Stromal cell of bone marrow (primary cell): Measurements from ENCODE around the gene UBXN11.
"Not testable (repeated sequence)": the region's sequence is repeated elsewhere in the genome, so short reads cannot be mapped to it uniquely, and the experiment has no call there.

Source experiments
- DNase-seq: peaks from one replicate; pipeline ENCODE4 v3.0.0-alpha.2; 2012; ENCODE audit warnings: low read depth

Gene UBXN11

DNA sequence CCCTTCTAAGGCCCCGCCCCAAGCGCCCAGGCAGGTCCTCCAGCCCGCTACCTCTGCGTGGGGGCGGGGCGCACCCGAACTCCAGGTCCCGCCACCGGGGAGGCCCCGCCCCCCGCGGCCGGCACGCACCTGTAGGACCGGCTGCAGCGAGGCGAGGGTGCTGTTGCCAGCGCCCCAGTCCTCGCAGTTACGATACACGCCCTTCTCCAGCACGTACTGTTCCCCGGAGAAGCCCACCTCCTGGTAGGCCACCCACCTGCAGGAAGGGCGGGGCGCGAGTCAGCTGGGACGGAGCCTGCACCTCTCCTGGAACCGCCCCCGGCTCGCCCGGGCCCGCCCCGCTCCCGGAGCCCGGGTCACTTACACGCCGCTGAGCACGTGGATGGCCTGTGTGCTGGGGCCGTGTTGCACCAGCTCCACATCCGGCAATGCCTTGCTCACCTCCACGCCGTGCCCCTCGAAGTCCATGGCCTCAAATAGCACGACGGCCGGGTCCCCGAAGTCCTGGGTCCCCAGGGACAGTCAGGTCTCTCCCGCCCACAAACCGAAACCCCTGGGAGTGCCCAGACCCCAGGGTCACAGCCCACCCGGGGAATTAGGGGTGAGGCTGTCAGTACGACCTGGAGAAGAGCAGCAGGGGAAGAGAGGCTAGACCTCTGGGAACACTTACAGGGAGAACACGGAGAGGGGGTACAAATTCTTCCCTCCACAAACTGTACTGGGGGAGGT, 30.2 kb upstream of the UBXN11 start:
- no peak for DNase-seq

DNA sequence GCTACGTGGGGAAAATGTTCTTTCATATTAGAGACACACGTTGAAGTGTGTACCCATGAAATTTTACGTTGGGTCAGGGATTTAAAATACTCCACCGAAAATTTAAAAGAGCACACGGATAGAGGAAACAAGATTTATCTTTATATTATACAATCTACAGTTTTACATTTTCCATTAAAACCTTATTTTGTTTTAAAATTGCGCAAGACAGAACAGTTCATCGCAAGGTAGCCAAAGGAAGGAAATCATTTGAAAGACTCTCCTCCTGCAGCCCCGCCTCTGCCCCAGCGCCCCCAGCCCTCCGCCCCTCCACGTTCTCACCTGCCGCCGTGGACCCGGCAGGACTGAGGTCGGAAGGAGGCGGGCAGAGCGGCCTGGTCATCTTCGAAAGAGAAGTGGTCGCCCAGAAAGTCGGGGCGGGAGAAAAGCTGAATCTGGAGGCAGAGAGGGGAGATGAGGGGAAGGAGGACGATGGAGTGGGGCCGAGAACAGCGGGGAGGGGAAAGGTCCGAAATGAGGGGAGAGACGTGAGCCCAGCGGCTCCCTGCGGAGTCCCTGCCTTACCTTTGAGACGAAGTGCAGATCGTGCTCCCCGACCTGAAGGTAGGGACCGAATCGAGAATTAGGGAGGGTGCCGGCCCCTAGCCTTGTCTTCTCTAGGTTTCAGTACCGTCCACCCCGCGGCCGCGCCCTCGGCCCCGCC, 29.5 kb upstream of the UBXN11 start:
- no peak for DNase-seq

DNA sequence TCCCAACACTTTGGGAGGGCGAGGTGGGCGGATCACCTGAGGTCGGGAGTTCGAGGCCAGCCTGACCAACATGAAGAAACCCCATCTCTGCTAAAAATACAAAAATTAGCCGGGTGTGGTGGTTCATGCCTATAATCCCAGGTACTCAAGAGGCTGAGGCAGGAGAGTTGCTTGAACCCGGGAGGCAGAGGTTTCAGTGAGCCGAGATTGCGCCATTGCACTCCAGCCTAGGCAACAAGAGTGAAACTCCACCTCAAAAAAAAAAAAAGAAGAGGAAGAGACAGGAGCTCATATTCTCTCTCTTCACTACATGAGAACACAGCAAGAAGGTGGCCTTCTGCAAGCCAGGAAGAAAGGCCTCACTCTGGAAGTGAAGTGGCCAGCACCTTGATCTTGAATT, 26.9 kb upstream of the UBXN11 start:
- DNase-seq = not testable (repeated sequence)

DNA sequence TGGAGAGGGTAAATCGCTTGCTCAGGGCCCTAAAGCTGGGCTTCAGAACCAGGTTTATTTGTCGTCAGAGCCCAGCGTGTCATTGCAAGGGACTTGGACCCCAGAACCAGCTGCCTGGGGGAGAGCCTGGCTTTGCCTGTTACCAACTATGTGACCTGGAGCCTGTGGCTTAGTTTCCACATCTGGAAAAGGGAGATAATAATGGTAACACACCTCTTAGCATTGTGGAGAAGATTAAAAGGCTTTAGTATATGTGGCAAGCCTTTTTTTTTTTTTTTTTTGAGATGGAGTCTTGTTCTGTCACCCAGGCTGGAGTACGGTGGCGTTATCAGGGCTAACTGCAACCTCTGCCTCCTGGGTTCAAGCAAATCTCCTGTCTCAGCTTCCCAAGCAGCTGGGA, 23.8 kb upstream of the UBXN11 start:
- no peak for DNase-seq

DNA sequence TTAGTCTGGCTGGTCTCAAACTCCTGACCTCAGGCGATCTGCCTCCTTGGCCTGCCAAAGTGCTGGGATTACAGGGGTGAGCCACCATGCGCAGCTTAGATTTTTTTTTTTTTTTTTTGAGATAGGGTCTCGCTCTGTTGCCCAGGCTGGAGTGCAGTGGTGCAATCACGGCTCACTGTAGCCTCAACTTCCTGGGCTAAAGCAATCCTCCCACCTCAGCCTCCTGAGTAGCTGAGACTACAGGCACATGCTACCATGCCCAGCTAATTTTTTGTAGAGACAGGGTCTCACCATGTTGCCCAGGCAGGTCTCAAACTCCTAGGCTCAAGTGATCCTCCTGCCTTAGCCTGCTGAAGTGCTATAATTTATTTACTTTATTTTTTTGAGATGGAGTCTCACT, 22.9 kb upstream of the UBXN11 start:
- DNase-seq = not testable (repeated sequence)

DNA sequence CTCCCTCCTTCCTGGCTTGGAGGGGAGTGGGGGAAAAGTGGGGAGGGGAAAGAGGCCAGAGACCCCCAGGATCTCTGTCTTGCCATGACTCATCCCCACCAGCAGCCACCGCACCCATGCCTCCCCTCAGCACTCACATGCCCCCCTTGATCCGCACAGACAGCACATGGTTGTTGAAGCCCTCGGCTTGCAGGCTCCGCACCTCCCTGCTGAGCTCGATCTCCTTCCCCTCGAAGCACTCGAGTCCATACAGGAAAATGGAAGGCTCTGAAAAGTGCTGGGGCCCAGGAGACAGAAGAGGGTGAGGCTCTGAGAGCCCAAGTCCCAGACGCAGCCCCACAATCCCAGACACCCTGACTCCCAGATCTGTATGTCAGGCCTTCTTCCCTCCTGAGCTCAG, 22.2 kb upstream of the UBXN11 start:
- DNase-seq = no peak

DNA sequence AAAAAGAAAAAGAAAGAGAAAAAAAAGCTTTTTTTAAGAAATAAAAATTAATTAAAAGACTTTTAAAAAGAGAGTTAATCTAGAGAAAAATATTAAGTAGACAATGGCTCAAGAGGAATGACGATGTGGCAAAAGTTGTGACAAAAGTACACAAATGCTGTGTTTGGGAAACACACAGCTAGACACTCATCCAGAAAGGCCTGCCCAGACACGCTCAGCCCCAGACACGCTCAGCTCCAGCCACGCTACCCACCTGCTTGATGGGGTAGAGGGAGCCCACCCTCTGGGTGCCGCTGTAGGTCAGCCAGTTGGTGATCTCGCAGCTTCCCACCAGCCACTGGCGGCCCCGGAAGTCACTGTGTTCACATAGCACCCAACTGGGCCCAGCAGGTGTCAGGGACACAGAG, 21.5 kb upstream of the UBXN11 start:
- DNase-seq = no peak

DNA sequence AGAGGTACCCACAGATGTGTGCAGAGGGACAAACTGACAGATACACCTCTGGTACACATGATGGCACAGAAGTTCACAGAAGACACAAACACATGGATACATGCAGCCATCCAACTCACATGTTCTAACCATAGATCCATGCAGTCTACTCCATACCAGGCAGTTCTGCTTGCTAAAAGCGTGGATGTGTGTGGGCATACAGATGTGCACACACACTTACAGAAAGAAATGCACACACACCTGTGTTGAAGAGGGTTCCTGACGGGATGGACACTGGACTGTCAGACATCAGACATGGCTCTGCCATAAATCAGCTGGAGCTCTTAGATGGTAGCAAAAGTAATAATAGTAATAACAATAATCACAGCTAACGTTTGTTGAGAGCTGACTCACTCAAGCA, 18.1 kb upstream of the UBXN11 start:
- DNase-seq = no peak

DNA sequence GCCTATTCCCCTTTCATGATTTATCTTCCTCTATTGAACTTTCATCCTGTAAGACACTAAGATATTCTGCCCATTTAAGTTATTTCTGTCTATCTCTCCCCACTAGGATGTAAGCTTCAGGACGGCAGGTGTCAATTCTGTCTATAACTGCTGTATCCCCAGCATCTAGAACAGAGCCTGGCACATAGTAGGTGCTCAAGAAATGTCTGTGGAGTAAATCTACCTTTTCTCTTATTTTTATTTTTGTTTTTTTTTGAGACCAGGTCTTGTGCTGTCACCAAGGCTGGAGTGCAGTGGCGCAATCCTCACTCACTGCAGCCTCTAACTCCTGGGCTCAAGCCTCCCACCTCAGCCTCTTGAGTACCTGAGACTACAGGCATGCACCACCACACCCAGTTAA, 16.9 kb upstream of the UBXN11 start:
- no peak for DNase-seq

DNA sequence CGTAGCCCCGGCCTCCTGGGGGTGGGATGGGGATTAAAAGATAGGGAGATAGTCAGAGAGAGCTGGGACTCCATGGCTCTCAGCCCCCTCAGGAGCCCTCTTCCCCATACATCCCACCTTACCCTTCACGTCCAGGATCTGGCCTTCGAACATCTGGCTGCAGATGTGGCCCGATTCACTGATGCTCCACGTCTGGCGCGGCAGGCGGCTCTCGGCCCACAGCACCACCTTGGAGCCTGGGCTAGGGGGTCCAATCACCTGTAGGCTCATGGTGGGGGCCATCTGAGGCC, 15.6 kb upstream of the UBXN11 start:
- no peak for DNase-seq

DNA sequence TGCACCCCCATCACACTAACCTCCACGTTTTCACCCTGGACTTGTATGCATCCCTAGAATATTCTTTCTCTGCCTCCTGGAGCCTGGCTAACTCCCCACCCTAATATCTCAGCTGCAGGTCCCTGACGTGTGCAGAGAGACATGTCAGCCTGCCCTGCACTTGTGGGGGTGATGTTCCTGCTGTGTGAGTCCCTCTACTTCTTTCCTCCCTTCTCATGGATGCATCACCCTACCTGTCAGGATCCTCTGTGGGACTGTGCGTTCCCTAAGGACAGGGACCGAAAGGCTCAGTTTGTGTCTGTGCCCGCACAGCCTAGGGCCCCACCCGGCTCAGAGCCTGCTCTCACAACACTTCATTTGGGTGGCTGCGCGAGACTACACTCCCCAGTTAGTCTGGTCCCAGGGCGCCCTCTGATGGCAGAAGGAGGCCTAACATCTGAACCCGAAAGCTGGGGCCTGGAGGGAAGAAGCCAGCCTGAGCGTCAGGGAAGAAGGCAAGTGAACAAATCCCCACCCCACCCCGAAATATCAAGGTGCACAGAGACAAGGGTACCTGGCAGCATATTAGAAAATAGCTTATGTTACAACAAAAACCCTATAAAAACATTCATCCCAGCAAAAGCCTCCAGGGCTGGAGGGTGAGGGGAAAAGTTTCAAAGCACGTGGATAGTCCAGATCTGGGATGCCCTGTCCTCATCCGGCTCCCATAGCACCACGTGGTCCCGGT, 15.0 kb upstream of the UBXN11 start:
- DNase-seq = peak; percentile 69

DNA sequence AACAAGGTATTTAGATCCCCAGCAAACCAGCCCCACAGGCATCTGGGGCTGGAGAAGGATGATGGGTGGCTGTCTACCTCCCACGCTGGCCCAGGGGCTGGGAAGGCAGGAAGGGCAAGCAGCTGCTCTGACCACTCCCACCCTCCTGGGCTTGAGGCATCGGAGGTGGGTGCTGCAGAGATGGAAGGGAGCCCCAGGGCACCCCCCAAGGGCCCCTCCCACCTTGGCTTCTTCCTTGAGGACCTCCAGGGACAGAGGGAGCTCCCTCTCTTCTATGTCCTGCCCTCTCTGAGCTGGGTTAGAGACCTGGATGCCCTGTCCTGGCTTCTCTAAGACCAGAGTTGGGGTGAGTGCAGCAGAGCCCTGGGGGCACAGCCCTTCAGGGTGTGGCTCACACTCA, 14.5 kb upstream of the UBXN11 start:
- DNase-seq = no peak

DNA sequence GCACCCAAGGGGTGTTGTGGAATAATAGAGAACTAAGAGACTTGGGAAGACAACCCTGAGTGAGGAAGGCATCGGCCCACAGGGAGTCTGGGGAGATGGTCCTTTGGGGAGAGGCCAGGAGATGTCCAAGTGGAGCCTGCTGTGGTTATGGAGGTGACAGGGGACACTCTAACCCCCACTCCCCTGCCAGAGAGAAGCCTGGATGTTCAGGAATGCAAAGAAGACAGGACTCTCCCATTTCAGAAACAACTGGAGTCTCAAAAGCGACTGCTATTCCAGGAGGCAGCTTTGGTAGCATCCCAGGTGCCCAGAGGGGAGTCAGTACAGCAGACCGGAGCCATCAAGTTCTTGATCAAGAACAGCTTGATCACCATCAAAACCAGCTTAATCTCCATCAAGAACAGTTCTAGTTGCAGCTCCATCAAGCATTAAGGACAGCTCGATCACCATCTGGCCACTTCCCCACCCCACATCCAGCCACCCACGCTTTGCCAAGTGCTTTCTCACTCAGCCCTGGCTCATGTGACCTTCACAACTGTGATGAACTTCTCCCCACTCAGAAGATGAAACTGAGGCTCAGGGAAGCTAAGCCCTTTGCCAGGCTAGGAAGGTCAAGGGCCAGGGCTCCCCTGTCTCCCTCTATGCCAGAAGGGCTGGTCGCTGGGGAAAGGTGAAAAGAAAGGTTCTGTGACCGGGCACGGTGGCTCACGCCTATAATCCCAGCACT, 12.1 kb upstream of the UBXN11 start:
- DNase-seq = no peak

DNA sequence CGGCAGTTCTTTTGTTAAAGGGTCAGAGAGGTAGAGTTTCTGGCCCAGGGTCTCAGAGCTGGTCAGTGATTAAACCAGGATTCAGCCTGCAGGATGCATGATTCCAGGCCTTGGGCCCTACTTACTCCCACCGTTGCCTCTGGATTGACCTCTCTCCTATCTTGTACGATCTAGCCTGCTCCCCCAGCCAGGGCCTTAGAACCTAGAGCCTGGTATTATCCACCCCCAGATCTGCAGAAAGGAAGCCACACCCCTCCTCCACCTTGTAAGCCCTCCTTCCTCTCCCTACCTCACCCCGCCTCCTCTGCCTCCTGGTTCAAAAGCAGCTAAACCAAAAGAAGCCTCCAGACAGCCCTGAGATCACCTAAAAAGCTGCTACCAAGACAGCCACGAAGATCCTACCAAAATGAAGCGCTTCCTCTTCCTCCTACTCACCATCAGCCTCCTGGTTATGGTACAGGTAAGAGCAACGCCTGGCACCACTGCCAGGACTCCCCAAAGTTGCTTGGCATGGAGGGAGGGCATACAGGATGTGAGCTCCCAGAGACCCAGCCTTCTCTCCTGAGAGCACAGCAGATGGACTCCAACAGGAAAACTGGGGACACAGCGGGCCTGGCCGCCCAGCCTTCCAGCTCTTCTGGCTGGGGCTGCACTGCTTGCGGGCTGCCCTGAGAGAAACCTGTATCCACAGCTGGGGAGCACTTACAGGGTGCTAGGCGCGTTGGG, 11.3 kb upstream of the UBXN11 start, which contains the start of gene CD52:
CD52 (plus strand) TSS at position 347 of the 726 bp plus-strand sequence; CDS start at position 407, 60 bp downstream.
- no peak for DNase-seq

DNA sequence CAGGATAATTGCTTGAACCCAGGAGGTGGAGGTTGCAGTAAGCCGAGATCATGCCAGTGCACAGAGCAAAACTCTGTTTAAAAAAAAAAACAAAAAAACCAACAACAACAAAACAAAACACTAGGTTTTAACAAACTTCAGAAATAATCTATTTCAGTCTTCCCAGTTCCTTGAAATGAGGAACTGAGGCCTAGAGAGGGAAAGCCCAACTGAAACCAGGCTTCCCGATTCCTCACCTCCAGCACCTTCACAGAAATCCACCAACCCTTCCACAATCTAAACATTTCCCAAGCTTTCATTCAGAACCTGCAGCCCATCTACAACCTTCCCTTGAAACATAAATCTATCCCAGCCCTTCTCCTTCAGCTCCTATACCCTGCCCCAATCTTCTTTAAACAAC, 10.7 kb upstream of the UBXN11 start:
- no peak for DNase-seq

DNA sequence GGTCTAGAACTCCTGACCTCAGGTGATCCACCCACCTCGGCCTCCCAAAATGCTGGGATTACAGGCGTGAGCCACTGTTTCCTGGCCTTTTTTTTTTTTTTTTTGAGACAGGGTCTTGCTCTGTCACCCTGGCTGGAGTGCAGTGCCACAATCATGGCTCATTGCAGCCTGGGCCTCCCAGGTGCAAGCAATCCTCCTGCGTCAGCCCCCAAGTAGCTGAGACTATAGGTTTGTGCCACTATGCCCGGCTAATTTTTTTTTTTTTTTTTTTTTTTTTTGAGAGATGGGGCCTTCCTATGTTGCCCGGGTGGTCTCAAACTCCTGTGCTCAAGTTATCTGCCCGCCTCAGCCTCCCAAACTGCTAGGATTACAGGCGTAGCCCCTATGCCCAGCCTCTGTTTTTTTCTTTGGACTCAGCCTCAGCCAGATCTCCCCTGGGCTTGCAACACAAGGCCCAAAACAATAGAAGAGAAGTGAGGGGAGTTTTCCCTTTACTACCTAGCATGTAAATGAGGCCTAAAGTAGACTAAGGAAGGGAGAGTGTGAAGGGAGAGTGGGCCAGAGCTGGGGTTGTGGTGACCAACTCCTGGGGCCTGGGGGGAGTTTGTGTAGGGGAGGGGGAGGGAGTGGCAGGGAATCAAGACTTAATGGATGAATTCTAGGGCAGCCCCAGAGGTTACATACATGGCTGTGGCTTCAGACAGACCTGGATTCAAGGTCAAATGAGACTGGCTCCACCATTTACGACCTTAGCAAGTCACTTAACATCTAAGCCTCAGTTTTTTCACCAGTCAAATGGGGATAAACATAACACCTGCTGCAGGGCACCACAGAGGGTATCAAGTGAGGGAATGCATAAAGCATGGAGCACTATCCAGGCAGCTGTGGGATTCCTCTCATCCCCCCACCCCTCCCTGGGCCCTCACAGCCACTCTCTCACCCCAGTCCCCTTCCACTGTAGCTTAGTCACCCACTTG, 9.7 kb upstream of the UBXN11 start:
- DNase-seq = no peak

DNA sequence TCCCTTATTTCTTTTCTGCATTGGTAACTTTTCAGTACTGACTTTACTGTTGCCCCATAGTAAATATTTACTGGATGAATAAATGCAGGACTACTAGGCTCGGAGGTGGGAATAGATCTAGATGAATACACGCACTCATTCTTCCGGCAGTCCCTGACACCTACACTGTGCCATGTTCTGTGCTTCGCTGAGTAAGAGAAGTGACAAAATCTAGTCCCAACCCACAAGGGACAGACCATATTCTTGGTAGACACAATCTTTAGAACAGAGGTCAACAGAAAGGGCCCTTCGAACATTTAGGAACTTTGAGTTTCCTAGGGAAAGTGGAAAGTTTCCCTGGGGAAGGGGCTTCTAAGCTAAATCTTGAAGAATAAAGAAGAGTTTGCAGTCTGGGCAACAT, 8.1 kb upstream of the UBXN11 start:
- no peak for DNase-seq

DNA sequence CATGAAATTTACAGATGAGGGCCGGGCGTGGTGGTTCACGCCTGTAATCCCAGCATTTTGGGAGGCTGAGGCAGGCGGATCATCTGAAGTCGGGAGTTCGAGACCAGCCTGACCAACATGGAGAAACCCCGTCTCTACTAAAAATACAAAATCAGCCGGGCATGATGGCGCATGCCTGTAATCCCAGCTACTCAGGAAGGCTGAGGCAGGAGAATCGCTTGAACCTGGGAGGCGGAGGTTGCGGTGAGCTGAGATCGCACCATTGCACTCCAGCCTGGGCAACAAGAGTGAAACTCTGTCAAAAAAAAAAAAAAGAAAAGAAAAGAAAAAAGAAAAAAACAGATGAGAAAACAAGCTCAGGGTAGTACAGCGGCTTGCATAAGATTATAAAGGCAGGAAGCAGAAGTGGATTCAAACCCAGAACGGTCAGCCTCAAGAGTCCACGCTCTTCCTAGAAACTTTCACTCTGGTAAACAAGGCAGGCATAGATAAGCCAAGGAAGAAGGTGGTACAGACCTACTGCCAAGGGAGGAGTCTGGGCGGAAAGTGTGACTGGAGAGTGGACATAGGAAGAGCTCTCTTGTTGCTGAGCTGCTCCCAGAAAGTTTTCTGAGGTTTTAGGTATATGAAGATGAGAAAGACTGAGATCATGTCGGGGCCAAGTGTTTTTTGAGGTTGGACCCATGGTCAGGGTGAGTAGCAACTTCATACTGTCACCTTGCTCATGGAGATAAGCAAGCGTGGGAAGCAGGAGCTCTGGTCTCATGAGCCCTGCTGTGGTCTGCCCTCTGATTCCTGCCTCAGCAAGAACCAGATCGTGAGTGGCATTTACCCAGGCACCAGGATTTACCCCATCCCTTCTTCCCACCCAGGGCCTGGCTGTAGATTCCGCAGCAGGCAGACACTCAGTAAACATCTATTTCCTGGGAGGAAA, 1.8 kb upstream of the UBXN11 start:
- not testable (repeated sequence) for DNase-seq

DNA sequence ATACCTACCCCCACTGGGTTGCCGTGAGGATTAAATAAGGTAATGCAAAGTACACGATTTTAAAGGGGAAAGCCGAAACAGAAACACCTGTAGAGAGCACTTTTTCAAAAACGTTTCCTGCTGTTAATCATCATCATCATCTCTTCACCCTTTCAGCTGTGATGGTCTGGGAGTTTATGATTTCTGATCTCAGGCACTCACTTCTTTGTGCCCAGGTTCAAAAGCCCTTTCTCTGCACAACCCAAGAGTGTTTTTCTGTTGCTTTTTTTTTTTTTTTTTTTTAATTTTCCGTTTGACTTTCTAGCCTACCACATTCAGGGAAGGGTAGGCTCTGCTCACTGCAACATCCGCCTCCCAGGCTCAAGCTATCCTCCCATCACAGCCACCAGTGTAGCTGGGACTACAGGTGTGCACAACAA, 936 bp upstream of the UBXN11 start:
- DNase-seq = no peak
